HL-60 (cell line): Measurements from ENCODE around the gene NFIA.

Source experiments
- CTCF ChIP-seq: IDR thresholded peaks from one replicate; pipeline ENCODE4 v1.5.1; 2011; ENCODE audit warnings: low read length, control low read depth, inconsistent platforms; ENCODE audit not compliant: insufficient read depth
- POLR2AphosphoS5 ChIP-seq: IDR thresholded peaks from 2 replicates; pipeline ENCODE4 v1.6.1; 2012; ENCODE audit warnings: low read depth

DNA sequence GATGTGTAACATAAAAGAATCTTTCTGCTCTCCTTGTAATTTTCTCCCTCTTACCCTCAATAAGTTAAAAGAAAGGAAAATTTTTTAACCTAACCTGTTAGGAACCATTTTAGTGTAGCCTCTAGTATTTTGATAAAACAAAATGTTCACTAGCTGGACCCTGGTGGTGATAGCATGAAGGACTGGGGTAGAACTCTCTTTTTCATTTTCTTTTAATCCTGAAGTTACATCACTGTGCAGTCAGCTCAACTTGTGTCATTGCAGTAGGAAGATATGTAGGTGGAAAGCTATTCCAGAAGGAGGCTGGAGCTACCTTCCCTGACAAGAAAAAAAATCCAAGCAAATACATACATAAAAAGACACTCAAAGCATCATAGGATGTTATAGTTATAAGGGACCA lies 39.3 kb downstream of the NFIA start:
- TF ChIP-seq CTCF (no peak), POLR2AphosphoS5 (no peak)
